HAP-1 (cell line): ENCODE results near the gene PDSS2.
A peak's percentile ranks its signal among the peaks of the same experiment; 100 is the strongest.

ENCODE experiments used
- DNase-seq, 2 experiments: peaks; one replicate each; pipeline ENCODE4 v3.0.0-alpha.2; 2016 to 2020; ENCODE audit warnings: low spot score in 2 of 2
- H3K27me3 ChIP-seq: fragments of 250-450 bp; sonication (Bioruptor Pico); 2 replicates; pipeline ENCODE4 v1.5.1; 2020; ENCODE audit warnings: low read depth, mild to moderate bottlenecking, moderate library complexity
- H3K36me3 ChIP-seq: fragments of 250-450 bp; sonication (Bioruptor Pico); replicated peaks from 2 replicates; pipeline ENCODE4 v1.5.1; 2020; ENCODE audit warnings: mild to moderate bottlenecking
- H3K4me1 ChIP-seq: fragments of 250-450 bp; sonication (Bioruptor Pico); 2 replicates; pipeline ENCODE4 v1.5.1; 2020; ENCODE audit warnings: mild to moderate bottlenecking
- H3K4me3 ChIP-seq: fragments of 250-450 bp; sonication (Bioruptor Pico); 2 replicates; pipeline ENCODE4 v1.5.1; 2020; ENCODE audit warnings: mild to moderate bottlenecking, moderate library complexity
- H3K9me3 ChIP-seq: fragments of 250-450 bp; sonication (Bioruptor Pico); 2 replicates; pipeline ENCODE4 v1.5.1; 2020; ENCODE audit warnings: mild to moderate bottlenecking, moderate library complexity
- in situ Hi-C: fragments of 300-500 bp; cut with MboI; formaldehyde crosslinking; loops from 3 replicates; pipeline ENCODE4 v1.14.3; 2020; ENCODE audit warnings: low sequenced_read_pairs, inconsistent platforms, mixed read lengths

The PDSS2 gene

DNA sequence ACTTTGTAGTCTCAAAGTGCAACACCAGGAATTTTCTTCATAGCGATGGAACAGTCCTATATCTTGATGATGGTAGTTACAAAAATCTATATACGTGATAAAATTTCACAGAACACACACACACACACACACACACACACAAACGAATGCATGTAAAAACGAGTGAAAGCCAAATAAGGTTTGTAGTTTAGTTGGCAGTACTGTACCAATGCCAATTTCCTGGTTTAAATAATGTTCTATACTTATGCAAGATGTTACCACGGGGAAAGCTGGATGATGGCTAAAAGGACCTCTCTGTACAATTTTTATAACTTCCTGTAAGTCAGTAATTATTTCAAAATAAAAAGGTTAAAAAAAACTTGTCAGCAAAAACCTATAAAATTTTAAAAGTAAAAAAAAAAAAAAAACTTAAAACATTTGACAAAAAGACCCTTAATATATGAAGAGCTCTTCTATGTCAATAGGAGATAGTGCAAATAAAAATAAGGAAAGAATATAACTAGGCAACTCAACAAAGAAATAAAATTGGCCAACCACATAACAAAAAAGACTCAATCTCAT is 37.6 kb downstream of the PDSS2 start:
- H3K4me3 ChIP-seq, result no peak overlapping the region
- in situ Hi-C loops, result no loop called here
- no peaks in the 10 kb centered on the region for H3K36me3 ChIP-seq
- peaks cover 5% of the 10 kb centered on the region; the same call in 1 of the 2 replicates for H3K9me3 ChIP-seq
- DNase-seq, result no peak
- no peaks in the 10 kb centered on the region for H3K27me3 ChIP-seq
- H3K4me1 ChIP-seq, result no peaks in the 10 kb centered on the region

- in situ Hi-C loops, result no loop called here
- no peak for DNase-seq
- Histone ChIP-seq H3K4me3 (no peak overlapping the region), H3K9me3 (no peaks in the 10 kb centered on the region), H3K27me3 (no peaks in the 10 kb centered on the region), H3K36me3 (no peaks in the 10 kb centered on the region), H3K4me1 (no peaks in the 10 kb centered on the region)
These were observed 39.6 kb downstream of the PDSS2 start for GRCh38 chr6:107419733-107420132.

DNA sequence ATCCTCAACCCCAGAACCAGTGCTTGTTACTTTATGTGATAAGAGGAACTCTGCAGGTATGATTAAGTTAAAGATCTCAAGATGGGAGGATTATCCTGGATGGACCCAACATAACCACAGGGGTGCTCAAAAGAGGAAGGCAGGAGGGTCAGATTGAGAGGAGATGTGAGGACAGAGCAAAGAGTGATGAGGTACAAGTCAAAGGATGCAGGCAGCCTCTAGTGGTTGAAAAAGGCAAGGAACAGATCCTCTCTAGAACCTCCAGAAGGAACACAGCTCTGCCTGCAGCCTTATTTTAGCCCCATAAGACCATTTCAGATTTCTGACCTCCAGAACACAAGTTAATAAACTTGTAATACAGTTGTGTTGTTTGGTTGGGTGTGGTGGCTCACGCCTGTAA is 41.2 kb downstream of the PDSS2 start:
- in situ Hi-C loops, result no loop called here
- H3K4me1 ChIP-seq, result peaks cover 3% of the 10 kb centered on the region; the same call in 1 of the 2 replicates
- H3K36me3 ChIP-seq, result no peaks in the 10 kb centered on the region
- no peaks in the 10 kb centered on the region for H3K27me3 ChIP-seq
- no peaks in the 10 kb centered on the region for H3K9me3 ChIP-seq
- H3K4me3 ChIP-seq, result no peak overlapping the region
- peak in 1 of 2 experiments; percentile 19 for DNase-seq

DNA sequence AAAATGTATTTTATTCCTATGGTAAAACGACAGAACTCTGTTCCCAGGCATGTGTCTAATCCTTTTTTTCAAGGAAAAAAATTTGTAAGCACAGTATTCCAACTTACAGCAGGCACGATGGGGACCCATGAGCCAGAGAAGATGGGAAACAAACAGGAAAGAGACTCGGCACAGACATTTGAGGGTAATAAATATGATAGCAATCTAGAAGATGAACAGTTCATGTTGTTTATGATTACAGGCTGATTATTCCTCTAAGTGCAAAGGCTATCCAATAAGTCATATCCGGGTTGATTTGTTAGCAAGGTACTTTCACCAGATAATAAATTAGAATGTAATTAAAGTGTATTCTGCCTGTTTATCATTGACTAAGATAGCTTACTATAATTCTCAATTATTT is 43.2 kb downstream of the PDSS2 start:
- peaks cover 3% of the 10 kb centered on the region; the same call in 1 of the 2 replicates for H3K4me1 ChIP-seq
- H3K36me3 ChIP-seq, result no peaks in the 10 kb centered on the region
- no peak overlapping the region for H3K4me3 ChIP-seq
- no peak for DNase-seq
- H3K27me3 ChIP-seq, result no peaks in the 10 kb centered on the region
- no peaks in the 10 kb centered on the region for H3K9me3 ChIP-seq
- in situ Hi-C loops, result no loop called here

- in situ Hi-C loops, result no loop called here
These were observed 45.3 kb downstream of the PDSS2 start for GRCh38 chr6:107413966-107414645.

GRCh38 chr6:107411161-107411560 is 48.2 kb downstream of the PDSS2 start:
- no peak overlapping the region for H3K4me3 ChIP-seq
- peaks cover 20% of the 10 kb centered on the region for H3K4me1 ChIP-seq
- H3K27me3 ChIP-seq, result no peaks in the 10 kb centered on the region
- no peaks in the 10 kb centered on the region for H3K36me3 ChIP-seq
- in situ Hi-C loops, result no loop called here
- DNase-seq, result no peak
- H3K9me3 ChIP-seq, result no peaks in the 10 kb centered on the region

More at GRCh38 chr6:107413966-107414645, 45.3 kb downstream of the PDSS2 start:
- Histone ChIP-seq H3K4me3 (no peak overlapping the region), H3K9me3 (no peaks in the 10 kb centered on the region), H3K27me3 (no peaks in the 10 kb centered on the region), H3K4me1 (peaks cover 14% of the 10 kb centered on the region), H3K36me3 (no peaks in the 10 kb centered on the region)
- DNase-seq, result no peak

DNA sequence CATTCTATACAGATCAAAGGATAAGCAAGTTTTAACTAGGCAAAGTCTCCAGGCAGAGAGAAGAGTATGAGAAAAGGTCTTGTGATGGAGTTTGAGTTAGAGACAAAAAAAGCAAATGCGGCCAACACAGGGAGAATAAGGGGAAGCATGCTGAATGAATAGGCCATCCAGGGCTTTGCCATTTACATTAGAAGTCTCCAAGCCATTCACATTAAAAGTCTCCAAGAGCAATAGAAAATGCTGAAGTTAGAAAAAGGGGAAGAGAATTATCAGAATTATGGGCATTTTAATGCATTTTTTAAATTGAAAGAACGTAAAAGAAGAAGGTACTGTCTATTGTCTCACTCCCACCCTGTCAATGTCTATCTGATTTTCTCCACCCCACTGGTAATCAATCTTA is 49.4 kb downstream of the PDSS2 start:
- Histone ChIP-seq H3K27me3 (no peaks in the 10 kb centered on the region), H3K4me1 (peaks cover 20% of the 10 kb centered on the region), H3K4me3 (no peak overlapping the region), H3K9me3 (no peaks in the 10 kb centered on the region), H3K36me3 (no peaks in the 10 kb centered on the region)
- in situ Hi-C loops, result no loop called here
- DNase-seq, result peak; percentile 53 to 86

GRCh38 chr6:107408714-107409113 is 50.6 kb downstream of the PDSS2 start:
- in situ Hi-C loops, result no loop called here

DNA sequence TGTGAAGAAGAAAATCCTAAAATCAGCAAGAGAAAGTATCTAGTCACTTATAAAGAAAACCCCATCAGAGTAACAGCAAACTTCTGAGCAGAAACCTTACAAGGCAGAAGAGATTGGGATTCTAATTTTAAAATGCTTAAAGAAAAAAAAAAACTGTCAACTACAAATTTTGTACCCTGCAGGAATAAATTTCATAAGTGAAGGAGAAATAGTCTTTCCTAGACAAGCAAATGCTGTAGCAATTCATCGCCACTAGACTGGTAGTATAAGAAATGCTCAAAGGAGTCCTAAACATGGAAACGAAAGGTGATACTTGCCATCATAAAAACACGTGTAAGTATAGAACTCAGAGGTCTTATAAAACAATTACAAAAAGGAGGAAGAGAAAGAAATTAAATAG is 54.4 kb downstream of the PDSS2 start:
- in situ Hi-C loops, result no loop called here
- Histone ChIP-seq H3K9me3 (peaks cover 11% of the 10 kb centered on the region), H3K36me3 (no peaks in the 10 kb centered on the region), H3K27me3 (no peaks in the 10 kb centered on the region), H3K4me1 (peaks cover 11% of the 10 kb centered on the region), H3K4me3 (no peak overlapping the region)
- no peak for DNase-seq

More at GRCh38 chr6:107408714-107409113, 50.6 kb downstream of the PDSS2 start:
- no peaks in the 10 kb centered on the region for H3K36me3 ChIP-seq
- no peaks in the 10 kb centered on the region for H3K9me3 ChIP-seq
- DNase-seq, result no peak
- H3K4me3 ChIP-seq, result no peak overlapping the region
- H3K27me3 ChIP-seq, result no peaks in the 10 kb centered on the region
- H3K4me1 ChIP-seq, result peaks cover 17% of the 10 kb centered on the region

DNA sequence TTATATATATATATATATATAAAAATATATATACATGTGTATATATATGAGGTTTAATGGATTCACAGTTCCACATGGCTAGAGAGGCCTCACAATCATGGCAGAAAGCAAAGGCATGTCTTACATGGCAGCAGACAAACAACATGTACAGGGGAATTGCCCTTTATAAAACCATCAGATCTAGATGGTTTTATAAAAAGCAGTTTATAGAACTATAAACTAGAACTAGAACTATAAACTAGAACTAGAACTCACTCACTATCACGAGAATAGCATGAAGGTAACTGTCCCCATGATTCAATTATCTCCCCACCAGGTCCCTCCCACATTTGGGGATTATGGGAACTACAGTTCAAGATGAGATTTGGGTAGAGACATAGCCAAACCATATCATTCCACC is 56.8 kb downstream of the PDSS2 start:
- no peak for DNase-seq
- Histone ChIP-seq H3K9me3 (peaks cover 11% of the 10 kb centered on the region), H3K4me1 (no peaks in the 10 kb centered on the region), H3K27me3 (no peaks in the 10 kb centered on the region), H3K36me3 (no peaks in the 10 kb centered on the region), H3K4me3 (no peak overlapping the region)
- in situ Hi-C loops, result no loop called here

- in situ Hi-C loops, result no loop called here
- H3K9me3 ChIP-seq, result peaks cover 11% of the 10 kb centered on the region
- DNase-seq, result no peak
- H3K36me3 ChIP-seq, result no peaks in the 10 kb centered on the region
- no peak overlapping the region for H3K4me3 ChIP-seq
- no peaks in the 10 kb centered on the region for H3K27me3 ChIP-seq
- H3K4me1 ChIP-seq, result no peaks in the 10 kb centered on the region
These were observed 57.8 kb downstream of the PDSS2 start for GRCh38 chr6:107401573-107401972.

GRCh38 chr6:107400616-107401147 is 58.7 kb downstream of the PDSS2 start:
- Histone ChIP-seq H3K4me3 (no peak overlapping the region), H3K4me1 (no peaks in the 10 kb centered on the region), H3K27me3 (no peaks in the 10 kb centered on the region), H3K36me3 (no peaks in the 10 kb centered on the region), H3K9me3 (peaks cover 11% of the 10 kb centered on the region)
- in situ Hi-C loops, result no loop called here
- no peak for DNase-seq

GRCh38 chr6:107399935-107400334 is 59.4 kb downstream of the PDSS2 start:
- Histone ChIP-seq H3K4me3 (no peak overlapping the region), H3K4me1 (no peaks in the 10 kb centered on the region), H3K36me3 (no peaks in the 10 kb centered on the region), H3K27me3 (no peaks in the 10 kb centered on the region), H3K9me3 (peaks cover 11% of the 10 kb centered on the region)
- in situ Hi-C loops, result no loop called here
- DNase-seq, result no peak

GRCh38 chr6:107398001-107398400 is 61.4 kb downstream of the PDSS2 start:
- DNase-seq, result no peak
- in situ Hi-C loops, result no loop called here
- no peaks in the 10 kb centered on the region for H3K36me3 ChIP-seq
- H3K9me3 ChIP-seq, result peaks cover 9% of the 10 kb centered on the region
- H3K27me3 ChIP-seq, result no peaks in the 10 kb centered on the region
- H3K4me3 ChIP-seq, result no peak overlapping the region
- H3K4me1 ChIP-seq, result no peaks in the 10 kb centered on the region
